Activated T-cell treated with anti-CD3 and anti-CD28 coated beads for 4 hours (primary cell): Measurements from ENCODE around the gene ITGAE.
A peak's percentile ranks its signal among the peaks of the same experiment; 100 is the strongest.

ENCODE experiments used
- DNase-seq: peaks from one replicate; pipeline ENCODE4 v3.0.0-alpha.2; 2020

Gene ITGAE

GRCh38 chr17:3689262-3690093 lies 111.5 kb downstream of the ITGAE start:
- no peak for DNase-seq

- no peak for DNase-seq
Observed at GRCh38 chr17:3688852-3689261, 112.1 kb downstream of the ITGAE start.

DNA sequence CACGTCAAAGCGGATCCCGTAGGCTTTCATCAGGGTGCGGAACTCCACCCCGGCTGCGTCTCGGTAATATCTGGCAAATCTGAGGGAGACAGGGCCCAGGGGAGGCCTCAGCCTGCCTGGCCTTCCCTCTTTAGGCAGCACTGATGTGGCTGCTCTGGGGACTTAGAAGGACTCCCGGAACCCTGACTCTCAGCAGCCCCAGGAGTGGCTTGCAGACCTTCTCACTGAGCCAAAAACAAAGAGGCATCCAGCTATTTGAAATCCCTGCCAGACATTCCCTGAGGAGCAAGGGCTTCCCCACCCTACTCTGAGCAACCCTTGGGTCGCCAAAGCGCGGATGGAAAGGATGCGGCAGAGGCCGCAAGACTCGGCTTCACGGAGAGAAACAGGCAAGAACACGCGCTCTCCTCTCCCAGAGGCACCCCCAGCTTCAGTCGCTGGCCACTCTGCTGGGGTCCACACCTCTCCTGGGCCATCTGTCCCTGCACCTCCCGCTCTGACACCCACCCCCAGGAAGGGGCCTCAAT lies 112.9 kb downstream of the ITGAE start:
- no peak for DNase-seq

DNA sequence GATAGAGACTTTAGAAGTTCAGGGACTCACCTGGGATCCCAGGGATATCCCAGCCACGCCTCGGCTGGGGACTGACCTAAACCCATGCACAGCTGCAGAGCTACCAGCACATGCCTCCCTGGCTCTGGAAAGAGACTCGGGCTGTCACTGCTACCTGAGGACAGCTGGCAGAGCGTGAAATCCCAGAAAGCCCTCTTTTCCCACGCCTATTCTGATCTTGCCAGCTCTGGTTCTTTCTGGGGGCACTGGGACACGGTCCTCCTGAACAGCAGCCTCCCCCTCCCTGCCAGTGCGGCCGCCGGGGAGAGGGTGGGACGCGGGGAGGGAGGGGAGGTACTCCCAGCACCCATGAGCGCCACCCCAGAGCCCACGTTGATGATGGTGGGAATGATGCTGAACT lies 115.8 kb downstream of the ITGAE start:
- no peak for DNase-seq

GRCh38 chr17:3683054-3683511 lies 117.9 kb downstream of the ITGAE start:
- peak; percentile 51 for DNase-seq

DNA sequence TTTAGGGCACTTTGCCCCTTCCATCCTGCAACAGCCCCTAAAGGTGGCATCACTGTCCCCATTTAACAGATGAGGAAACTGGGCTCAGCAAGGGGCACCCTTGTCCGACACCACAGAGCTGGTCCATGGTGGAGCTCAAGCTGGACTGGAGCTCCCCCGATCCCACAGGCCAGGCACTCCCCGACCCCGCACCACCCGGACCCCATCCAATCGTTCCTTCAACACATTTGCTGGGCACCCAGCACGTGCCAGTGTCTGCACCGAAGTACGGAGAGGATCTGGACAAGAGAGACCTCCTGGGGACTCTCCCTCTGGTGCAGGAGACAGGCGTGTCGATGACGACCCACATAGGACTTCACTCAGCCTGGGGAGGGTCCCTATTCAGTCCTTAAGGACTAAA lies 119.0 kb downstream of the ITGAE start:
- DNase-seq = no peak

GRCh38 chr17:3681565-3681964 lies 119.4 kb downstream of the ITGAE start:
- no peak for DNase-seq

- DNase-seq = no peak
Observed at GRCh38 chr17:3681057-3681456, 119.9 kb downstream of the ITGAE start.

- DNase-seq = no peak
Observed at GRCh38 chr17:3679531-3680126, 121.4 kb downstream of the ITGAE start.

- no peak for DNase-seq
Observed at GRCh38 chr17:3678821-3679530, 122.0 kb downstream of the ITGAE start.

GRCh38 chr17:3678095-3678820 lies 122.7 kb downstream of the ITGAE start:
- no peak for DNase-seq

GRCh38 chr17:3675886-3676285 lies 125.1 kb downstream of the ITGAE start:
- DNase-seq = no peak

DNA sequence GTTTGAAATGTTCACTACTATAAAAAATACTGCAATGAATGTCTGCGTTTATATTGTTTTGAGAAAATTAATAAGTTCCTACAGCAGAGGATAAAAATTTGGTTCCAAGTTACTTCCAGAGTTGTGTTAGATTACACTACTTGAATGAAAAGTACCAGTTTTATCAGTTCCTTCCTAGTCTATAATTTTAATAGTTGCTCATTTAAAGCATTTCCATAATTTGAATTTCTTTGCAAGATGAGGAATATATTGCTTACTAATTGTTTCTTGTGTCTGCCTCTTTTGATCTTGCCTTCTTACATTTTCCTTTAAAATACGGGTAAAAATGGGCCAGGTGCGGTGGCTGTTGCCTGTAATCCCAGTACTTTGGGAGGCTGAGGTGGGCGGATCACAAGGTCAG lies 128.4 kb downstream of the ITGAE start:
- no peak for DNase-seq

- DNase-seq = no peak
Observed at GRCh38 chr17:3669548-3669947, 131.4 kb downstream of the ITGAE start.

DNA sequence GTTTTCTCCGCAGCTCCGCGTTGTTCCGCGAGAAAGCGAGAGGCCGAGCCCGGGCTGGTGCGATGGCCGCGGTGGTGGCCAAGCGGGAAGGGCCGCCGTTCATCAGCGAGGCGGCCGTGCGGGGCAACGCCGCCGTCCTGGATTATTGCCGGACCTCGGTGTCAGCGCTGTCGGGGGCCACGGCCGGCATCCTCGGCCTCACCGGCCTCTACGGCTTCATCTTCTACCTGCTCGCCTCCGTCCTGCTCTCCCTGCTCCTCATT lies 132.0 kb downstream of the ITGAE start:
- DNase-seq = no peak

GRCh38 chr17:3668279-3669084 lies 132.5 kb downstream of the ITGAE start, which contains the start of the genes EMC6 and TAX1BP3:
TSS of gene EMC6 (plus strand) at chr17:3668812. CDS start at chr17:3669147, 335 bp downstream.
TSS of gene TAX1BP3 (minus strand) at chr17:3668578. CDS start at chr17:3668526, 52 bp downstream.
- peak; percentile 97 for DNase-seq

DNA sequence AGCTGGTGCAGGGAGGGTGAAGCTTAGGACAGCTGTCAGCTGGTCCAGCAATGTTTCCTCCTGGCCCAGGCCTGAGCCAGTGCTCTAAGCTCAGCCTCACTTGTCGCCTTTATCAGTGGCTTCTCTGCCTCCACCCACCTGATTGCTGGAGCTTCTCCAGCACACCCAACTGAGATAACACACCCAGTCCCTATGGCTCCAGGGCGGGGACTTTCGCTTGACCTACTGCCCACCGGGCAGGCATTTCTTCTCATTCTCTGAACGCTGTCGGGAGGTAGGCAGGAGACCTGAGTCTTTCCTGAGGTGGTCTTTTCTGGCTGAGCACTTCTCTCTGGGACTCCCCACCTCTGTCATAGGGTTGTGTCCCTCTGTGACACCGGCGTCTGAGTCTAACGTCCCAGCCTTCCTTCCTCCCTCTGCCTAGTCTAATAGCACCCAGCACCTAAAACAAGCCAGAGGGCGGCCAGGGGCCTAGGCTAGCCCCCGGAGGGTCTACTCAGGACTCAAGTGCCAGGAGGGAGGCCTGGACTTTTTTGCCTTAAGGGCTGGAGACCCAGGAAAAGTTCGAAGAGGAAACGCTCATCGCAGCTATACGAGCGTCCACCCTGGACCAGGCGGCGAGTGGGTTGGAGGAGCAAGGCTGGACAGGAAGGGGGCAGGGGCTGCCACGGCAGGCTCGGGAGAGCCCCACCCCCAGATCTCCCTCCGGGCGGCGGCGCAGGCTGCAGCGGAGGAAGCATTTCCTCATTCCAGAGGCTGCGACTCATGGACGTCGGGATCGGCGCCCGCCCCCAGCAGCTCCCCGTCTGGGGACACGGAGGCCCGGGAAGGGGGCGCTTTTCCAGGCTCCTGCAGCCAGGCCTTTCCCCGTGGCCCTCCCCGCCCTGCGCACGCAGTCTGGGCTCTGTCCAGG lies 133.4 kb downstream of the ITGAE start:
- no peak for DNase-seq

DNA sequence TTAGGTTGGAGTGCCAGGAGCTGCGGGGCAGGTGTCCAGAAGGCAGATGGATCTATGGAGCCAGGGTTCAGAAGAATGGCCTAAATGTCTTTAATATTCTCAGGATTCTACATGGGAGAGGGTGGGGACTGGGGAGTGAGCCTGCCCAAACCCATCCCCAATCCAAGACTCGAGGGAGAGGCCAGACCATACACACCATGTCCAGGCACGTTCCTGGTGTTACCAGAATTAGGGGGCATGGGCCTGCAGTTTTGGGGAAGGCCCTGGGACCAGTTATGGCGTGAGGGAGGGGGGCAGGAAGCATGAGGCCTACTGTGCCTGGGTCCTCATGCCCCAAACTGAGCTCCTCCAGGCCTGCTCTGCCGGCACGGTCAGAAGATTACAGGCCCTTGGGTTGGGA lies 134.5 kb downstream of the ITGAE start:
- no peak for DNase-seq

DNA sequence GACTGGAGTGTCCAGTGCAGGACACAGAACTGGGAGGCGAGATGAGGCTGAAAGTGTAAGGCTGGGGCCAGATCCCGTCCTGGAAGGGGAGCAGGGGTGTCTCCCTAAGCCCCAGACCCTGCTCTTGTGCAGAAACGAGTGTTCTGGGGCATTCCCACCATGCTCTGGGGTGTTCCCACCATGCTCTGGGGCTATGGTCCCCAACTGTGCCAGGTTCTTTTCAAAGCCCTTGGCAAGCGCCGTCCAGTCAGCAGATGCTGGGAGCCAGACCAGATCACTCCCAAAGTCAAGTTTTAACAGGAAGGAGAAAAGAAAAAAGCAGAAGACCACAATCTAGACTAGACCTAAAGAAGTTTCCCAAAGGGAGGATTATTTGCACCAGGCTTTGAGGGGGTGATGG lies 135.2 kb downstream of the ITGAE start:
- no peak for DNase-seq
